AG09319 (cell line): ENCODE results near the gene DDX56.

ENCODE experiments used
- DNase-seq: peaks from one replicate; pipeline ENCODE4 v3.0.0-alpha.2; 2010; ENCODE audit warnings: low read depth; ENCODE audit errors: extremely low read depth
- TF ChIP-seq, protein P1 (sequence below): IDR thresholded peaks from 2 replicates; pipeline ENCODE4 v1.5.1; 2011; ENCODE audit warnings: low read depth, mild to moderate bottlenecking, inconsistent platforms, low read length, moderate library complexity

Gene DDX56

DNA sequence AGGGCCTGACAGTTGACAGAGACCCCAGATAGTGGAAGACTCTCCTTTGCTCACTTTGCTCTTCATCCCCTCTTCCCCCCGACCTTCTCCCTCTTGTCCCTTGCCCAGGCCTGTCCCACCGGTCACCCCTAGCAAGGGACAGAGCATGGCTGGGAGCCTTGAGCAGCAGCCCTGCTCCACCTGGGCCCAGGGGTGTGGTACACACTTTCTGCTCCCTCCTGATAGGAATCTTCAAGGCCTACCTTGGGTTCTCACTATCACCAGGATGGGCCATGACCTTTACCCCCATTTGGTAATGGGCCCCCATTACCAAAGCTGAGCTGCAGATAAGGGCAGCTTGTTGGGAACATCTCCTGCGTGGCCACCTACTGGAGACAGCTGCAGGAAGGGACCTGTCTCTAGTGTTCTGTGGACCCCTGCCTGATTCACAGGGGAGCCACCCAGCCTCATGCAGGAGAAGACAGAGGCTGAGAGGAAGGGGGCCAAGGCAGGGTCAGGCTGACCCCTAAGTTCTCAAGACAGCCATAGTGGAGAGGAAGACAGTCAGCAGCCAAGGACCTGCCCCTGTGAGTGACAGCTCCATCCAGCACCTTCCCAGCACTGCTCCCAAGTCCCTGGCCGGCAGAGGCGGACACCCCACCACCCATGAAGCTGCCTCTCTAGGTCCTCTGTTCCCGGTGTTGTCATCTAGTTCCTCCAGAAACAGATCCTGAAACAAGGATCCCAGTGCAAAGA lies 31.7 kb downstream of the DDX56 start:
- TF ChIP-seq, protein P1, sequence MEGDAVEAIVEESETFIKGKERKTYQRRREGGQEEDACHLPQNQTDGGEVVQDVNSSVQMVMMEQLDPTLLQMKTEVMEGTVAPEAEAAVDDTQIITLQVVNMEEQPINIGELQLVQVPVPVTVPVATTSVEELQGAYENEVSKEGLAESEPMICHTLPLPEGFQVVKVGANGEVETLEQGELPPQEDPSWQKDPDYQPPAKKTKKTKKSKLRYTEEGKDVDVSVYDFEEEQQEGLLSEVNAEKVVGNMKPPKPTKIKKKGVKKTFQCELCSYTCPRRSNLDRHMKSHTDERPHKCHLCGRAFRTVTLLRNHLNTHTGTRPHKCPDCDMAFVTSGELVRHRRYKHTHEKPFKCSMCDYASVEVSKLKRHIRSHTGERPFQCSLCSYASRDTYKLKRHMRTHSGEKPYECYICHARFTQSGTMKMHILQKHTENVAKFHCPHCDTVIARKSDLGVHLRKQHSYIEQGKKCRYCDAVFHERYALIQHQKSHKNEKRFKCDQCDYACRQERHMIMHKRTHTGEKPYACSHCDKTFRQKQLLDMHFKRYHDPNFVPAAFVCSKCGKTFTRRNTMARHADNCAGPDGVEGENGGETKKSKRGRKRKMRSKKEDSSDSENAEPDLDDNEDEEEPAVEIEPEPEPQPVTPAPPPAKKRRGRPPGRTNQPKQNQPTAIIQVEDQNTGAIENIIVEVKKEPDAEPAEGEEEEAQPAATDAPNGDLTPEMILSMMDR: no peak
- no peak for DNase-seq

DNA sequence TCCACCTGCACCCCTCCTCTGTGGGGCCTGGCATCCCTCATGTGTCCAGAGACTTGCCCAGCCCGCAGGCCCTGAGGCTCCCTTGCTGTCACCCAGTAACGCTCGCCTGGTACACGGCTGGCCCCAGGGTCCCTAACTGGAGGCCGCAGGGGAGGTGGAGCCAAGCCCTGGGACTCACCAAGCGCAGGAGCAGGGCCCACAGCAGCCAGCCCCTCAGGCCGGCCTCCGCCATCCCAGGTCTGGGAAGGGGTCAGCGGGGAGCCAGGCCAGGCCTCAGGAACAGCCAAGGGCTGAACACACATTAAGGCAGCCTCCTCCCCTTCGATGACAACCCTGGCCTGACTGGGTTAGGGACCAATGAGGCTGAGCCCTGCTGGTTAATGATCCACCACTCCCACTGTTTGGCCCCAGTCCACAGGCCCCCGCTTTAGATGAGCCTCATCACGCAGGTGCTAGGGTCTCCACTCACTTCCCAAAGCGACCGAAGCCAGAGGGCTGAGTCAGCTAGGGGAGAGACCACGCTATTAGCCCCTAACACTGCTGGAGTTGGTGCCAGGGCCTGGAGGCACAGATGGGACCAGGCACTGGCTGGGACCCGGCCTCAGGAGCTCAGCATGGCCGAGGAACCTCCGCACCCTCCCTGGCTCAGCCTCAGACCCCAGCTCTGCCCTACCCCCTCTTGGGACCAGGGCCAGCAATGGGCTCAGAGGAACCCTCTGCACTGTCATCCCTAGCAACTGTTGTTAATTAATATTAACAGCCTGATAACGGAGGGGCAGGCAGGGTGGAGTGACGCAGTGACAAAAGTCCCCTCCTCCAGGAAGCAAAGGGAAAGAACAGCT lies 32.5 kb downstream of the DDX56 start, which contains the start of gene NPC1L1:
TSS of gene NPC1L1 (minus strand) at position 303 of the 842 bp plus-strand sequence. CDS start at position 232, 71 bp downstream.
- TF ChIP-seq, protein P1: no peak
- DNase-seq: no peak

DNA sequence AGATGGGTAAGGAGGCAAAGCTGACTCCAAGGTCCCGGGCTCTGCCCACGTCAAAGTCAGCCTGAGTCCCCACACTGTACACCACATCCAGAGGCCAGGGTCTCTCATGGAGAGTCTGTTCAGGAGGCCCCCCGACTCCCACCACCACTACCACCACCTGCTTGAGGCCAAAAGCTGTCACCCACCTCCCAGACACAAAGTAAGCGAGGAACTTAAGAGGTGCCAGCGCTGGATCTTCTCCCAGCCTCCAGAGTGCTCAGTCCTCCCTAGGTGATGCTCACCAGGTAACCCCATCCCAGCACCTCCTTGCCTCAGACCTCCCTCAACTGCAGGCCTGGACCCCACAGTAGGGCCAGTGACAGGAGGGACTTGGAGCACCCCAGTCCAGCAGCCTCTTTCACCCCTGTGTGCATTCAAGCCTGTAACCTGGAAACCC lies 33.1 kb downstream of the DDX56 start:
- DNase-seq: no peak
- TF ChIP-seq, protein P1: no peak

DNA sequence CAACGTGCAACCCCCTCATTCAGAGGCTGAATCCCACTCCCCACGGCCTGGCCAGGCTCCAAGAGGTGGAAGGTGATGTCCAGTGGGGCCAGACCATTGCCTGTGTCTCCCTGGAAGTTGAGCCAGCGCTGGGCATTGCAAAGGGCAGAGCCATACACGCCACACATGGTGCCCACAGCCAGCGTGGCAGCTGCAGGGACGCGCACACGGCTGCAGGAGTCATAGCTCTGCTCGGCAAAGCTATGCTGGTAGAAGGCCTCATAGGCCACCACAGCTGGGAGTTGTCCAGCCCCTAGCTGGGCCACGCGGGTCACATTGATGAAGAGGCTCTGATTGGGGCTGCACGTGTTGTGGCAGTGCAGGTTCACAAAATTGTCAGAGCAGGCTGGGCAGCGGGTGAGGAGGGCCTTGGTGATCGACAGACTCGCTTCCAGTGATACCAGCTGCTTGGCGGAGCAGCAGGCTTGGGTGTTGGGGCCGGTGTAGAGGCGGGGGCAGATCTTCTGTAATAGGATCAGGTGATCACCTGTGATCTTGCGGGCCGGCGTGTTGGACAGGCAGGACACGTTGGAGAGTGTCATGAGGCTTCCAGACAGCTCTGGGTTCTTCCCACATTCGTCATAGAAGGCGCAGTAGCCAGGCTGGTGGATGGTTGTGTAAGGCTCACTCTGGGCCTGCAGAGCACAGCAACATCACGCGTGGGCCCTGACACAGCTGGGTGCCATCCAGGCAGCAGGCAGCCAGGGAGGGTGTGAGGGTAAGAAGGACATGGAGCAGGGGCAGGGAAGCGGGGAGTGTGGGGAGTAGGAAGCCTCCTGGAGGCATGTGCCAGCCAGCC lies 33.8 kb downstream of the DDX56 start:
- TF ChIP-seq, protein P1: no peak
- DNase-seq: no peak

DNA sequence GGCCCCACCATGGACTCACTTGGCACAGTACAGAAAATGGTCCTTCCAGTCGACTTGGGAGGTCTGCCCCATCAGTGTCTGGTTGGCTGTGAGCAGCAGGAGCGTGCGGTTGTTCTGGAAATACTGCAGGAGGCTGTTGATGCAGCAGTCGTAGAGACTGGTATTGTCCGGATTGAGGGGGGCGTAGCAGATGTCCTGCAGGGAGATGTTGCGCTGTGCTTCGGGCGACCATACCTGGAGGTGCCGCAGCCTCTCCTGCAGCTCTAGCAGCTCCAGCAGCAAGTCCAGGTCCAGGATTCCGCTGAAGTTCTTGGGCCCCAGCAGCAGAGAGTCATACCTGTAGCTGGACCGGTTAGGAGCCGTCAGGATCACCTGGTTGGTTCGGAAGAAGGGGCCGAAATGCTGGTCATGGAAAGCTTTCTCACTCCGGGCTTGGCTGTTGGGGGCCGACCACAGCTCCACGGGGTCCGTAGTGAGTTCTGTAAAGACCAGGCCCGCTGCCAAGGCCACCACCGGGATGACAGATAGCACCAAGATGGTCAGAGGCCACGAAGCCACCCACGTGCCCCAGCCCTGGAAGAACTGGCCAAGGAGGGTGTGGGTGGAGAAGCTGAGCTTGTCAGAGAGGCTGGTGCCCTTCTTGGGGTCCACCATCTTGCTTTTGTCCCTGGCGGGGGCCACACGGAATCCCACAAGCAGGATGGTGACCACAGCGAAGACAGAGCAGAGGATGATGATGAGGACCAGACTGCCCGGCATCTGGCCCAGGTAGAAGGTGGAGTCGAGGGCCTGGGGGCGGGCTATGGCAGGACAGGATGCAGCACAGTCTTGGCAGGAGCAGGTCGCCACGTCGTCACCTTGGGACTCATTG lies 34.7 kb downstream of the DDX56 start:
- no peak for DNase-seq
- TF ChIP-seq, protein P1: no peak

DNA sequence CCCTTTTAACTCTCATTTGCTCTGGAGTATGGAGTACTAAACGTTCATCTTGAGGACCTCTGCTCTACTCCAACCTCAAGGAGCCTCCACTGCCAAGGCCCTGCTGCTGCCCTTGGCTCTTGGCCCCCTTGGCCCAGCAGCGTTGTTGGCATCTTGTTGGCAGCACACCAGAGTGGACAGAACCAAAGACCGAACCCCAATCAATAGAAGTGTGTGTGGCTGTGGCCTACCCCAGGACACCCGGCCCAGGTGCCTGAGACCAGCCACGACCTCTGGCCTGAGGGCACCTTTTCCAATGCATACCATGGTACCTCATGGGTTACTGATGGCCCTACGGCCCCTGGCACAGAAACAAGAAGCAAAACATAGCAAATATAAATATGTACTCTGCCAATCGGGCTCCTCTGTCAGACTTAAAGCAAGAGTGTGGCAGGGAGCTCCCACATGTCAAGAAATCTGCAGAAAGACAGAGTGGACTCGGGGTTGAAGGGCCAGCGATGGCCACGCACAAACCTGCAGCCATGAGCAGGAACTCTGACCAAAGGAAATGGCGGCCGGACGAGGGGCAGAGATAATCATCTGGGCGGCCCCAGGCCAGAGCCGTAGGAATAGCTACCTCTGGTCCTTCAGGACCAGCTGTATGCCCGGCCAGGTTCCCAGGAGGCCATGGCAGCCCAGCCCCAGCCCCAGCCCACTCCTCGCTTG lies 35.5 kb downstream of the DDX56 start:
- no peak for DNase-seq

More for the DNA sequence above, 35.5 kb downstream of the DDX56 start:
- TF ChIP-seq, protein P1: no peak
